Nephron (organoid): Measurements from ENCODE around the gene HSPH1.

Experiments used
- H3K27ac Mint-ChIP-seq, 3 experiments: 2 replicates each; pipeline ENCODE4 v1.8.0; 2020; ENCODE audit warnings: mixed read lengths in 3 of 3, mild to moderate bottlenecking in 2 of 3, moderate library complexity in 1 of 3
- H3K27me3 Mint-ChIP-seq: 2 replicates; pipeline ENCODE4 v1.8.0; 2021; ENCODE audit warnings: low read depth, mild to moderate bottlenecking, moderate library complexity, mixed read lengths
- H3K36me3 Mint-ChIP-seq: 2 replicates; pipeline ENCODE4 v1.8.0; 2020; ENCODE audit warnings: low read depth, mixed read lengths
- H3K4me1 Mint-ChIP-seq: 2 replicates; pipeline ENCODE4 v1.8.0; 2020; ENCODE audit warnings: mixed read lengths
- H3K4me3 Mint-ChIP-seq, 3 experiments: 2 replicates each; pipeline ENCODE4 v1.8.0; 2020; ENCODE audit warnings: mild to moderate bottlenecking in 3 of 3, mixed read lengths in 3 of 3, moderate library complexity in 2 of 3
- H3K9me3 Mint-ChIP-seq: 2 replicates; pipeline ENCODE4 v1.8.0; 2020; ENCODE audit warnings: mixed read lengths
- TF ChIP-seq, protein P1 (sequence below), 3 experiments: fragments of 200-600 bp; sonication (generic); IDR thresholded peaks; one replicate each; pipeline ENCODE4 v1.5.0; 2021; ENCODE audit warnings: antibody characterized with exemption in 3 of 3; ENCODE audit not compliant: unreplicated experiment in 3 of 3

The HSPH1 gene

GRCh38 chr13:31204592-31204991, 42.9 kb upstream of the HSPH1 start:
- H3K36me3 Mint-ChIP-seq, result no peaks in the 10 kb centered on the region
- peaks cover 4% of the 10 kb centered on the region for H3K27me3 Mint-ChIP-seq
- TF ChIP-seq, protein P1, sequence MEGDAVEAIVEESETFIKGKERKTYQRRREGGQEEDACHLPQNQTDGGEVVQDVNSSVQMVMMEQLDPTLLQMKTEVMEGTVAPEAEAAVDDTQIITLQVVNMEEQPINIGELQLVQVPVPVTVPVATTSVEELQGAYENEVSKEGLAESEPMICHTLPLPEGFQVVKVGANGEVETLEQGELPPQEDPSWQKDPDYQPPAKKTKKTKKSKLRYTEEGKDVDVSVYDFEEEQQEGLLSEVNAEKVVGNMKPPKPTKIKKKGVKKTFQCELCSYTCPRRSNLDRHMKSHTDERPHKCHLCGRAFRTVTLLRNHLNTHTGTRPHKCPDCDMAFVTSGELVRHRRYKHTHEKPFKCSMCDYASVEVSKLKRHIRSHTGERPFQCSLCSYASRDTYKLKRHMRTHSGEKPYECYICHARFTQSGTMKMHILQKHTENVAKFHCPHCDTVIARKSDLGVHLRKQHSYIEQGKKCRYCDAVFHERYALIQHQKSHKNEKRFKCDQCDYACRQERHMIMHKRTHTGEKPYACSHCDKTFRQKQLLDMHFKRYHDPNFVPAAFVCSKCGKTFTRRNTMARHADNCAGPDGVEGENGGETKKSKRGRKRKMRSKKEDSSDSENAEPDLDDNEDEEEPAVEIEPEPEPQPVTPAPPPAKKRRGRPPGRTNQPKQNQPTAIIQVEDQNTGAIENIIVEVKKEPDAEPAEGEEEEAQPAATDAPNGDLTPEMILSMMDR (IDR thresholded peaks at IDR 0.05; ENCODE audit: unreplicated experiment in 3 of 3), result no peak
- peak overlapping the region; percentile 24 to 80 (median 79) for H3K27ac Mint-ChIP-seq
- peak overlapping the region in 1 of 3 experiments; percentile 11 for H3K4me3 Mint-ChIP-seq
- H3K4me1 Mint-ChIP-seq, result peaks cover 68% of the 10 kb centered on the region
- no peaks in the 10 kb centered on the region for H3K9me3 Mint-ChIP-seq

DNA sequence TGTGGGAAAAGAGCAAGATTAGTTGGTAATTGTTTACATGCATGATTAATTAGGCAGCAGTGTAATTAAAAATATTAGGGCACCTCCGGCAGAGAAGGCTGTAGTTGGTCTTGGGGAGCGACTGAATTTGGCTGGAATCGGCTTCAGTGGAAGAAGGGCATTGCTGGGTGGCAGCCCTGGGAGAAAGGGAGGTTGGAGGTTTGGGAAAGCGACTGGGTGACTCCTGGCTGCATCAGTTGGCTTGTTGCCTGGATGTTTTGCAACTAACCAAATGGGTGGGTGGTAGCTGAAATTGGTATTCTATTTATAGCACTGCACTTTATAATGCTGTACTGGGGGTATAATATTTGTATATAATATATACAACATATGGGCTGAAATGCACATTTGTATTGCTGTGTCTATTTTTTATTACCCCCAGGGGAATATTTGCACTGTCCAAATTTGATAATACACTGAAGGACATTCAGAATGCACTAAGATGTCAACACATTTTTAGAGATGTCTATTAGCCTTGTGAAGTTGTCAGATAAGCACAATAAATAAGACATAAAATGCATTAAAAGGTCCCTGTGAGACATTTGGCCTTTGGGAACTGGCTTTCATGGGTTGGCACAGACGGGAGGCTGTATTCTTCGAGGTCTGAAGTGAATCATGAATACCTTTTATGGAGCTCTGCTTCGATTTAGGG, 39.8 kb upstream of the HSPH1 start:
- peaks cover 44% of the 10 kb centered on the region for H3K4me1 Mint-ChIP-seq
- TF ChIP-seq, protein P1 (IDR thresholded peaks at IDR 0.05; ENCODE audit: unreplicated experiment in 3 of 3), result no peak
- no peaks in the 10 kb centered on the region for H3K36me3 Mint-ChIP-seq
- H3K27ac Mint-ChIP-seq, result peak overlapping the region; percentile 78 to 95 (median 79)
- no peaks in the 10 kb centered on the region for H3K9me3 Mint-ChIP-seq
- H3K27me3 Mint-ChIP-seq, result peaks cover 4% of the 10 kb centered on the region
- H3K4me3 Mint-ChIP-seq, result peak overlapping the region; percentile 86 to 91 (median 88)

GRCh38 chr13:31200637-31200971, 38.9 kb upstream of the HSPH1 start:
- peak overlapping the region; percentile 78 to 95 (median 79) for H3K27ac Mint-ChIP-seq
- peaks cover 4% of the 10 kb centered on the region for H3K27me3 Mint-ChIP-seq
- TF ChIP-seq, protein P1 (IDR thresholded peaks at IDR 0.05; ENCODE audit: unreplicated experiment in 3 of 3), result no peak
- H3K4me1 Mint-ChIP-seq, result peaks cover 44% of the 10 kb centered on the region
- no peaks in the 10 kb centered on the region for H3K36me3 Mint-ChIP-seq
- no peaks in the 10 kb centered on the region for H3K9me3 Mint-ChIP-seq
- H3K4me3 Mint-ChIP-seq, result peak overlapping the region; percentile 86 to 91 (median 88)

DNA sequence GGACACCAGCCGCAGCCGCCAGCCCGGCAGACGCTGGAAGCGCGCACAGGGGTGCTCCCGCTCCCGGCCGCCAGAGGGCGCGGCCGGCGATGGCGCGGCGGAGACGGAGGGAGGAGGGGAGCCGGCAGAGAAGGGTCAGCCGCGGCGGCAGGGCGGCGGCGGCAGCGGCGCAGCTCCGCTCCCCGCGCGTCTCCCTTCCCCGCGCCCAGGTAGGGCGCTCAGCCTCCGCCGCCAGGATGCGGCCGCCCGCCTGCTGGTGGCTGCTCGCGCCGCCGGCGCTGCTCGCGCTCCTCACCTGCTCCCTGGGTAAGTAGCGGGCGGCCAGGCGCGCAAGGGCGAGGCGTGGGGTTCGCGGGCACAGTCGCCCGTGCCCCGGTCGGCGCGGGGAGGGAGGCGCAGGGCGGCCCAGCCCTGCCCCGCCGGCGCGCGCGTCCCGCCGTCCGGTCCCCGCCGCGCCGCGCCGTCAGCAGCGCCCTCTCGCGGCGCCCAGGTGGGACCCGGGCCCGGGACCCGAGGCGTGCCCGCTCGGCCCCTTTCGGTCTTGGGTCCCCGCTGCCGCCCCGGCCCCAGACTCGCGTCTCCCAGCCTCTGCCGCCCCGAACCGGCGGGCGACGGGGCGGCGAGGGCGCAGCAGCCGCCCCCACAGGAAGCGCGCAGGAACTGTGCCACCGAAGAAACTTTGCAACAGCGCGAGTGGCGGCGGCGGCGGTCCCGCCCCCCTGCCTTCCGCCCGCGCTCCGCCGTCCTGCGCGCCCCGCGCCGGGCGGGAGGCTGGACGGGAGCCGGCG, 38.3 kb upstream of the HSPH1 start, which contains the start of gene B3GLCT:
B3GLCT (plus strand) TSS at position 127 of the 788 bp plus-strand sequence; CDS start at position 237, 110 bp downstream.
- Mint-ChIP-seq H3K4me1 (peaks cover 45% of the 10 kb centered on the region), H3K4me3 (peak within 1 kb of the TSS; percentile 88 to 91 (median 89)), H3K27ac (peak within 1 kb of the TSS; percentile 79 to 95 (median 81)), H3K27me3 (peaks cover 4% of the 10 kb centered on the region), H3K36me3 (peaks cover 4% of the 10 kb centered on the region), H3K9me3 (no peaks in the 10 kb centered on the region)
- TF ChIP-seq, protein P1 (IDR thresholded peaks at IDR 0.05; ENCODE audit: unreplicated experiment in 3 of 3), result peak; percentile 81 to 87 (median 82)

DNA sequence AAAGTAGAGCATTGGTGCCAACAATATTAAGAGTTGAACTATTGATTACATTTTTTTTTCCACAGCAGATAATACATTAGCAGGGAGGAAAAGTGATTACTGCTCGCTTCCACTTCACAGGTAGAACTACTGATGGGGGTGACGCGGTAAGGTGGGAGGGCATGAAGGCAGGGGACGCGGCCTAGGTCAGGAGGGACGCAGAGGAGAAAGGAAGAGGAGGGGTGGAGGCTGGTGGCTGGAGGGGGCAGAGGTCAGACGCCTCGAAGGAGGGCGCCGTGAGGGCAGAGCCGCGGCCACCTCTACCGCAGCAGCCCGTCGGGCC, 37.8 kb upstream of the HSPH1 start:
- Mint-ChIP-seq H3K4me1 (peaks cover 39% of the 10 kb centered on the region), H3K9me3 (no peaks in the 10 kb centered on the region), H3K36me3 (peaks cover 7% of the 10 kb centered on the region), H3K27me3 (peaks cover 4% of the 10 kb centered on the region), H3K4me3 (peak overlapping the region; percentile 83 to 89 (median 88)), H3K27ac (peak overlapping the region; percentile 28 to 87 (median 81))
- TF ChIP-seq, protein P1 (IDR thresholded peaks at IDR 0.05; ENCODE audit: unreplicated experiment in 3 of 3), result no peak
